Activated naive CD4-positive, alpha-beta T cell treated with anti-CD3 and anti-CD28 coated beads, Interleukin-2, amount 50 U/mL, for 24 hours (primary cell): ENCODE measurements around the gene NKD2.

ENCODE experiments used
- H3K27ac Mint-ChIP-seq: one replicate; pipeline ENCODE4 v1.8.0; 2021; ENCODE audit warnings: mild to moderate bottlenecking, mixed read lengths
- H3K27me3 Mint-ChIP-seq: one replicate; pipeline ENCODE4 v1.8.0; 2021; ENCODE audit warnings: mixed read lengths
- H3K36me3 Mint-ChIP-seq: one replicate; pipeline ENCODE4 v1.8.0; 2021; ENCODE audit warnings: mixed read lengths
- H3K4me1 Mint-ChIP-seq: one replicate; pipeline ENCODE4 v1.8.0; 2021; ENCODE audit warnings: mixed read lengths
- H3K4me3 Mint-ChIP-seq: one replicate; pipeline ENCODE4 v1.8.0; 2021; ENCODE audit warnings: mild to moderate bottlenecking, mixed read lengths
- H3K9me3 Mint-ChIP-seq: one replicate; pipeline ENCODE4 v1.8.0; 2021; ENCODE audit warnings: mixed read lengths

The NKD2 gene

GRCh38 chr5:1035421-1036405, 27.1 kb downstream of the NKD2 start:
- H3K4me3 Mint-ChIP-seq: no peak overlapping the region
- H3K36me3 Mint-ChIP-seq: no peaks in the 10 kb centered on the region
- no peaks in the 10 kb centered on the region for H3K4me1 Mint-ChIP-seq
- no peak overlapping the region for H3K27ac Mint-ChIP-seq
- H3K27me3 Mint-ChIP-seq: no peaks in the 10 kb centered on the region
- H3K9me3 Mint-ChIP-seq: no peaks in the 10 kb centered on the region

GRCh38 chr5:1036504-1037122, 28.0 kb downstream of the NKD2 start:
- Mint-ChIP-seq H3K4me3 (no peak overlapping the region), H3K27ac (no peak overlapping the region), H3K27me3 (no peaks in the 10 kb centered on the region), H3K36me3 (no peaks in the 10 kb centered on the region), H3K4me1 (peaks cover 9% of the 10 kb centered on the region), H3K9me3 (peaks cover 8% of the 10 kb centered on the region)

- no peaks in the 10 kb centered on the region for H3K36me3 Mint-ChIP-seq
- H3K4me1 Mint-ChIP-seq: peaks cover 13% of the 10 kb centered on the region
- no peaks in the 10 kb centered on the region for H3K27me3 Mint-ChIP-seq
- peaks cover 11% of the 10 kb centered on the region for H3K9me3 Mint-ChIP-seq
- H3K4me3 Mint-ChIP-seq: no peak overlapping the region
- H3K27ac Mint-ChIP-seq: no peak overlapping the region
Observed at GRCh38 chr5:1037123-1037670, 28.6 kb downstream of the NKD2 start.

GRCh38 chr5:1037671-1038416, 29.2 kb downstream of the NKD2 start:
- Mint-ChIP-seq H3K4me3 (no peak overlapping the region), H3K4me1 (peaks cover 19% of the 10 kb centered on the region), H3K27ac (no peak overlapping the region), H3K9me3 (peaks cover 17% of the 10 kb centered on the region), H3K27me3 (no peaks in the 10 kb centered on the region), H3K36me3 (no peaks in the 10 kb centered on the region)

- no peaks in the 10 kb centered on the region for H3K27me3 Mint-ChIP-seq
- H3K27ac Mint-ChIP-seq: no peak overlapping the region
- H3K9me3 Mint-ChIP-seq: peaks cover 17% of the 10 kb centered on the region
- no peaks in the 10 kb centered on the region for H3K36me3 Mint-ChIP-seq
- no peak overlapping the region for H3K4me3 Mint-ChIP-seq
- peaks cover 23% of the 10 kb centered on the region for H3K4me1 Mint-ChIP-seq
Observed at GRCh38 chr5:1038417-1039209, 30.0 kb downstream of the NKD2 start.

- Mint-ChIP-seq H3K27ac (no peak overlapping the region), H3K9me3 (peaks cover 17% of the 10 kb centered on the region), H3K4me1 (peaks cover 26% of the 10 kb centered on the region), H3K4me3 (no peak overlapping the region), H3K27me3 (no peaks in the 10 kb centered on the region), H3K36me3 (no peaks in the 10 kb centered on the region)
Observed at GRCh38 chr5:1039210-1039548, 30.6 kb downstream of the NKD2 start.

- H3K27me3 Mint-ChIP-seq: no peaks in the 10 kb centered on the region
- no peaks in the 10 kb centered on the region for H3K36me3 Mint-ChIP-seq
- H3K4me3 Mint-ChIP-seq: no peak overlapping the region
- H3K4me1 Mint-ChIP-seq: peaks cover 32% of the 10 kb centered on the region
- H3K27ac Mint-ChIP-seq: no peak overlapping the region
- peaks cover 23% of the 10 kb centered on the region for H3K9me3 Mint-ChIP-seq
Observed at GRCh38 chr5:1039706-1040260, 31.2 kb downstream of the NKD2 start.

GRCh38 chr5:1040571-1040970, 32.0 kb downstream of the NKD2 start:
- Mint-ChIP-seq H3K27me3 (no peaks in the 10 kb centered on the region), H3K4me3 (no peak overlapping the region), H3K36me3 (no peaks in the 10 kb centered on the region), H3K27ac (no peak overlapping the region), H3K9me3 (peaks cover 30% of the 10 kb centered on the region), H3K4me1 (peaks cover 37% of the 10 kb centered on the region)

GRCh38 chr5:1041225-1042143, 32.9 kb downstream of the NKD2 start:
- H3K27me3 Mint-ChIP-seq: no peaks in the 10 kb centered on the region
- H3K4me3 Mint-ChIP-seq: no peak overlapping the region
- H3K36me3 Mint-ChIP-seq: no peaks in the 10 kb centered on the region
- H3K27ac Mint-ChIP-seq: peak overlapping the region; percentile 74
- H3K4me1 Mint-ChIP-seq: peaks cover 39% of the 10 kb centered on the region
- H3K9me3 Mint-ChIP-seq: peaks cover 34% of the 10 kb centered on the region

- Mint-ChIP-seq H3K36me3 (no peaks in the 10 kb centered on the region), H3K27me3 (no peaks in the 10 kb centered on the region), H3K4me3 (no peak overlapping the region), H3K9me3 (peaks cover 42% of the 10 kb centered on the region), H3K4me1 (peaks cover 39% of the 10 kb centered on the region), H3K27ac (peak overlapping the region; percentile 80)
Observed at GRCh38 chr5:1042626-1043025, 34.0 kb downstream of the NKD2 start.

GRCh38 chr5:1043327-1043726, 34.7 kb downstream of the NKD2 start:
- H3K27me3 Mint-ChIP-seq: no peaks in the 10 kb centered on the region
- peaks cover 42% of the 10 kb centered on the region for H3K9me3 Mint-ChIP-seq
- no peak overlapping the region for H3K4me3 Mint-ChIP-seq
- H3K4me1 Mint-ChIP-seq: peaks cover 40% of the 10 kb centered on the region
- H3K36me3 Mint-ChIP-seq: peaks cover 2% of the 10 kb centered on the region
- H3K27ac Mint-ChIP-seq: peak overlapping the region; percentile 60

GRCh38 chr5:1044117-1044516, 35.5 kb downstream of the NKD2 start:
- H3K27ac Mint-ChIP-seq: peak overlapping the region; percentile 69

GRCh38 chr5:1045960-1046560, 37.5 kb downstream of the NKD2 start:
- Mint-ChIP-seq H3K27me3 (no peaks in the 10 kb centered on the region), H3K27ac (peak overlapping the region; percentile 71), H3K9me3 (peaks cover 40% of the 10 kb centered on the region), H3K4me3 (peak overlapping the region; percentile 5), H3K4me1 (peaks cover 40% of the 10 kb centered on the region), H3K36me3 (peaks cover 3% of the 10 kb centered on the region)

More at GRCh38 chr5:1044117-1044516, 35.5 kb downstream of the NKD2 start:
- H3K27me3 Mint-ChIP-seq: no peaks in the 10 kb centered on the region
- H3K4me3 Mint-ChIP-seq: no peak overlapping the region
- H3K36me3 Mint-ChIP-seq: peaks cover 3% of the 10 kb centered on the region
- H3K9me3 Mint-ChIP-seq: peaks cover 42% of the 10 kb centered on the region
- H3K4me1 Mint-ChIP-seq: peaks cover 44% of the 10 kb centered on the region
